ENCODE measurements around the gene DHCR24. TPM values are rescaled to one million over a fixed set of nuclear protein-coding genes. Genes with fewer than 3 reads are reported as not detected.

DHCR24 gene
- total RNA-seq, 1 donor from 2014 or later, result 128 TPM

DNA sequence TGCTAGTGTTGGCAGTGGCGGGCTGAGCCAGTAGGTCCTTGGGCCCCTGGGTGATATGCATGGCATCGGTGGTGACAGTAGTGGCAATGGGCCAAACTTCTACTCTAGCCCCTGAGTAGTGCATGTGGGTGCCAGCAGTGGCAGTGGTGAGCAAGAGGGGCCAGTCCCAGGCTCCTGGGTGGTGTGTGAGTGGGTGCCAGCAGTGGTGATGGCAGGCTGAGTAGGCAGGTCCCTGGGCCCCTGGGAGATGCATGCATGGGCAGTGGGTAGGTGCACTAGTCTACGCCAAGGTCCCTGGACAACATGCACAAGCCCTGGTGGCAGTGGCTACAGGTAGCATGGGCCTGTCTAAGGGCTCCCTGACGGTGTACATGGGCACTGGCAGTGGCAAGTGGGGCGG is 61.3 kb downstream of the DHCR24 start:
- TF ChIP-seq, protein P1, sequence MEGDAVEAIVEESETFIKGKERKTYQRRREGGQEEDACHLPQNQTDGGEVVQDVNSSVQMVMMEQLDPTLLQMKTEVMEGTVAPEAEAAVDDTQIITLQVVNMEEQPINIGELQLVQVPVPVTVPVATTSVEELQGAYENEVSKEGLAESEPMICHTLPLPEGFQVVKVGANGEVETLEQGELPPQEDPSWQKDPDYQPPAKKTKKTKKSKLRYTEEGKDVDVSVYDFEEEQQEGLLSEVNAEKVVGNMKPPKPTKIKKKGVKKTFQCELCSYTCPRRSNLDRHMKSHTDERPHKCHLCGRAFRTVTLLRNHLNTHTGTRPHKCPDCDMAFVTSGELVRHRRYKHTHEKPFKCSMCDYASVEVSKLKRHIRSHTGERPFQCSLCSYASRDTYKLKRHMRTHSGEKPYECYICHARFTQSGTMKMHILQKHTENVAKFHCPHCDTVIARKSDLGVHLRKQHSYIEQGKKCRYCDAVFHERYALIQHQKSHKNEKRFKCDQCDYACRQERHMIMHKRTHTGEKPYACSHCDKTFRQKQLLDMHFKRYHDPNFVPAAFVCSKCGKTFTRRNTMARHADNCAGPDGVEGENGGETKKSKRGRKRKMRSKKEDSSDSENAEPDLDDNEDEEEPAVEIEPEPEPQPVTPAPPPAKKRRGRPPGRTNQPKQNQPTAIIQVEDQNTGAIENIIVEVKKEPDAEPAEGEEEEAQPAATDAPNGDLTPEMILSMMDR (IDR thresholded peaks at IDR 0.05; ENCODE audit: insufficient read depth, low read length, poor library complexity, severe bottlenecking), result no peak
- Histone ChIP-seq H3K36me3 (ENCODE audit: control insufficient read depth, insufficient read depth, low read length) (no peaks in the 10 kb centered on the region), H3K4me3 (ENCODE audit: low read depth, low read length) (no peak overlapping the region), H3K27me3 (ENCODE audit: control insufficient read depth, insufficient read depth, low read length) (peaks cover 2% of the 10 kb centered on the region)
- DNase-seq (ENCODE audit: low read depth), result no peak

DNA sequence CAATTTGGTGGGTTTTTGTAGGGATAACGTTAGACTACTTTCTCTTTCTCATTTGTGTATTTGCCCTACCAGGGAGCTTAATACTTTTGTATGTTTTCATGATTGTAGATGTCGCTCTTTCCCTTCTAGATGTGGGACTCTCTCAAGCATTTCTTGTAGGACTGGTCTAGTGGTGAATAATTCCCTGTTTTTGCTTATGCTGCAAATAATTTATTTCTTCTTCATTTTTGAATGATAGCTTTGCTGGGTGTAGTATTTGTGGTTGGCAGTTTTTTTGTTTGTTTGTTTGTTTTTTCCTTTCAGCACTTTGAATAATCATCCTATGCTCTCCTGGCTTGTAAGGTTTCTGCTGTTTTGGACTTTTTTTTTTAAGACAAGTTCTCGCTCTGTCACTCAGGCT is 63.3 kb downstream of the DHCR24 start:
- Histone ChIP-seq H3K27me3 (ENCODE audit: control insufficient read depth, insufficient read depth, low read length) (peaks cover 2% of the 10 kb centered on the region), H3K36me3 (ENCODE audit: control insufficient read depth, insufficient read depth, low read length) (no peaks in the 10 kb centered on the region), H3K4me3 (ENCODE audit: low read depth, low read length) (no peak overlapping the region)
- TF ChIP-seq, protein P1 (IDR thresholded peaks at IDR 0.05; ENCODE audit: insufficient read depth, low read length, poor library complexity, severe bottlenecking), result no peak
- no peak for DNase-seq (ENCODE audit: low read depth)

DNA sequence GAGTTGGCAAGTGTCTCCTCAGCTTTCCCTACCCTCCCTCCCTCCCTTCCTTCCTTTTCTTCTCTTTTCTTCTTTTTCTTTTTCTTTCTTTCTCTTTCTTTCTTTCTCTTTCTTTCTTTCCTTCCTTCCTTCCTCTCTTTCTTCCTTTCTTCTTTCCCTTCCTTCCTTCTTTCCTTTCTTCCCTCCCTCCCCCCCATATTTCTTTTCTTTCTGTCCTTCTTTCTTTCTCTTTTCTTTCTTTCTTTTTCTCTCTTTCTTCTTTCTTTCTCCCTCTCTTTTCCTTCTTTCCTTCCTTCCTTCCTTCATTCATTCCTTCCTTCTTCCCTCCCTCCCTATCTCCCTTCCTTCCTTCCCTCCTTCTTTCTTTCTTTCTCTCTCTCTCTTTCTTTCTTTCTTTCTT is 67.3 kb downstream of the DHCR24 start:
- Histone ChIP-seq H3K27me3 (ENCODE audit: control insufficient read depth, insufficient read depth, low read length) (no peaks in the 10 kb centered on the region), H3K36me3 (ENCODE audit: control insufficient read depth, insufficient read depth, low read length) (no peaks in the 10 kb centered on the region), H3K4me3 (ENCODE audit: low read depth, low read length) (no peak overlapping the region)
- no peak for DNase-seq (ENCODE audit: low read depth)
- TF ChIP-seq, protein P1 (IDR thresholded peaks at IDR 0.05; ENCODE audit: insufficient read depth, low read length, poor library complexity, severe bottlenecking), result no peak

DNA sequence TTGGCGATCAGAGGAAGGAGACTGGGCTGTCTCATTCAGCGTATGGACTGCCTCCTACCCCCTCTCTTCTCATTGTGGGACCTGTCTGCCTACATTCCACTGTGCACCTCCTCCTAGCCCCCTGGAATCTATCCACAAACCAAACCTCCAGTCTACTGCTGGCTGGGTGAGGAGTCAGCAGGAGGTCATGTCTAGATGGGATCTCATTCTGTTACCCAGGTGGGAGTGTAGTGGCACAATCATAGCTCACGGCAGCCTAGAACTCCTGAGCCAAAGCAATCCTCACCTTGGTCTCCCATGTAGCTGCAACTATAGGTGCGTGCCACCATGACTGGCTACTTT is 67.8 kb downstream of the DHCR24 start:
- no peak overlapping the region for H3K4me3 ChIP-seq (ENCODE audit: low read depth, low read length)
- no peaks in the 10 kb centered on the region for H3K36me3 ChIP-seq (ENCODE audit: control insufficient read depth, insufficient read depth, low read length)
- TF ChIP-seq, protein P1 (IDR thresholded peaks at IDR 0.05; ENCODE audit: insufficient read depth, low read length, poor library complexity, severe bottlenecking), result no peak
- DNase-seq (ENCODE audit: low read depth), result no peak
- H3K27me3 ChIP-seq (ENCODE audit: control insufficient read depth, insufficient read depth, low read length), result peaks cover 2% of the 10 kb centered on the region

DNA sequence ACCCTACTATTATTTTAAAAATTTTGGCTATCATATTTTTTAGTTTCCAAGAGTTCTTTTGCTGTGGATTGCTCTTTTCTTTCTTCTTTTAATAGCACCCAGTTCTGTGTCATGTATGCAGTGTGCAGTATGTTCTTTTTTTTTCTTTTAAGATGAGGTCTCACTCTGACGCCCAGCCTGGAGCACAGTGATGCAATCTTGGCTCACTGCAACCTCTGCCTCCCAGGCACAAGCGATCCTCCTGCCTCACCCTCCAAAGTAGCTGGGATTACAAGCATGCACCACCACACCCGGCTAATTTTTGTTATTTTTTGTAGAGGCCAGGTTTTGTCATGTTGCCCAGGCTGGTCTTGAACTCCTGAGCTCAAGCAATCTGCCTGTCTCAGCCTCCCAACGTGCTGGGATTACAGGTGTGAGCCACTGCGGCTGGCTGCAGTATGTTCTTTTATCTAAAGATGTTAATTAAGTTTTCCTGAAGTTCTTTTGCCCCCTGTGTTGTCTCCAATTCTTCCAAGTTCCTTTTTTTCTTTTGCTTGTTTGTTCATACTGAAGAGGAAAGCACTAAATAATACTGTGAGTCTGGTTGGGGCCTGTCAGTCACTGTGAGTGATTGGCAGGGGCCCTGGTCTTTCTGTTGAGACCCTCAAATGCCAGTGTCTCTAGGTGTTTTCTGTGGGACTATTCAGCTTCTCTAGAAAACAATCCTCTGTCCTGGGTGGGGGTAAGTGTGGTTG is 68.4 kb downstream of the DHCR24 start:
- Histone ChIP-seq H3K27me3 (ENCODE audit: control insufficient read depth, insufficient read depth, low read length) (peaks cover 2% of the 10 kb centered on the region), H3K36me3 (ENCODE audit: control insufficient read depth, insufficient read depth, low read length) (no peaks in the 10 kb centered on the region), H3K4me3 (ENCODE audit: low read depth, low read length) (no peak overlapping the region)
- no peak for DNase-seq (ENCODE audit: low read depth)
- TF ChIP-seq, protein P1 (IDR thresholded peaks at IDR 0.05; ENCODE audit: insufficient read depth, low read length, poor library complexity, severe bottlenecking), result no peak

DNA sequence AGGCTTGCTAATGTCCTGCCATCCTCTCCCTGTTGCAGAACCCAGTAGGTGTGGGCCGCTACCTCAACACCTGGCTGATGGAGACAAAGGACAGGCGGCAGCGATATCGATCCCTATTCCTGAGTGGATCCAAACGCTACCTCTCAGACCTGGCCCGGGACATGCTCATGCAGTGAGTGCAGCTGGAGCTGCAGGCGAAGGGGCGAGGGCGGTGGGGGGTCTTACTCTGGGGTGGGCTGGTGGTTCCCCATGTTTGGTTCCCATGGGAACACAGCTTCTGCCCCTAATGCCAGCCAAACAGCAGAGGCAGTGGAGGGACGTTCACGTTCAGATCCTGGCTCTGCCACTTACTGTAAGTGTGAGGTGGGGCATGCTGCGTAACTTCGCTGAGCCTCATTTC is 70.0 kb downstream of the DHCR24 start:
- H3K4me3 ChIP-seq (ENCODE audit: low read depth, low read length), result no peak overlapping the region
- TF ChIP-seq, protein P1 (IDR thresholded peaks at IDR 0.05; ENCODE audit: insufficient read depth, low read length, poor library complexity, severe bottlenecking), result no peak
- H3K27me3 ChIP-seq (ENCODE audit: control insufficient read depth, insufficient read depth, low read length), result peaks cover 2% of the 10 kb centered on the region
- DNase-seq (ENCODE audit: low read depth), result no peak
- no peaks in the 10 kb centered on the region for H3K36me3 ChIP-seq (ENCODE audit: control insufficient read depth, insufficient read depth, low read length)
